PC-9 (cell line): ENCODE measurements around the gene CLSTN1. TPM values are rescaled to one million over a fixed set of nuclear protein-coding genes. Genes with fewer than 3 reads are reported as not detected.

Experiments used
- BruUV-seq: library from RNA; stranded (reverse); fragments of 400-500 nt; replicated peaks from 2 replicates; lab custom pipeline; 2021; lab: Mats Ljungman, UMichigan
- CTCF ChIA-PET: fragments of 300-600 bp; sonication (Branson Sonifier 250); formaldehyde crosslinking; loops from one replicate; lab custom pipeline; 2022; ENCODE audit warnings: antibody characterized with exemption; lab: Charles Lee
- POLR2A ChIA-PET: fragments of 300-600 bp; sonication (Branson Sonifier 250); formaldehyde crosslinking; loops from one replicate; lab custom pipeline; 2022; ENCODE audit warnings: antibody characterized with exemption; ENCODE audit not compliant: unreplicated experiment; lab: Charles Lee
- DNase-seq, 2 experiments: peaks; one replicate each; pipeline versions ENCODE4 v3.0.0 to v3.0.0-alpha.2; 2015 to 2022; ENCODE audit warnings: mixed read lengths in 1 of 2
- H2AFZ ChIP-seq: fragments of 200-600 bp; sonication (generic); 2 replicates; pipeline ENCODE4 v1.8.1; 2017; ENCODE audit warnings: antibody characterized with exemption
- H3F3A ChIP-seq: fragments of 200-600 bp; sonication (generic); 2 replicates; pipeline ENCODE4 v1.8.1; 2017; ENCODE audit warnings: antibody characterized with exemption, mild to moderate bottlenecking, low read depth; ENCODE audit not compliant: insufficient read depth
- H3K27ac ChIP-seq: fragments of 200-600 bp; sonication (generic); 2 replicates; pipeline ENCODE4 v1.6.1; 2016; ENCODE audit warnings: mixed run types
- H3K27me3 ChIP-seq: fragments of 200-600 bp; sonication (generic); 2 replicates; pipeline ENCODE4 v1.6.1; 2016; ENCODE audit warnings: low read depth, mixed run types; ENCODE audit not compliant: insufficient read depth
- H3K36me3 ChIP-seq: fragments of 200-600 bp; sonication (generic); 2 replicates; pipeline ENCODE4 v1.6.1; 2016; ENCODE audit warnings: low read depth, mixed run types
- H3K4me1 ChIP-seq: fragments of 200-600 bp; sonication (generic); replicated peaks from 2 replicates; pipeline ENCODE4 v1.6.1; 2016; ENCODE audit warnings: mixed run types; ENCODE audit not compliant: insufficient read depth
- H3K4me2 ChIP-seq: fragments of 200-600 bp; sonication (generic); 2 replicates; pipeline ENCODE4 v1.6.1; 2017; ENCODE audit warnings: mixed run types
- H3K4me3 ChIP-seq: fragments of 200-600 bp; sonication (generic); 2 replicates; pipeline ENCODE4 v1.6.1; 2016; ENCODE audit warnings: mixed run types
- H3K79me2 ChIP-seq: fragments of 200-600 bp; sonication (generic); 2 replicates; pipeline ENCODE4 v1.6.1; 2017; ENCODE audit warnings: low read depth, mixed run types
- H3K9me2 ChIP-seq: fragments of 200-600 bp; sonication (generic); 2 replicates; pipeline ENCODE4 v1.8.1; 2017; ENCODE audit warnings: mild to moderate bottlenecking; ENCODE audit not compliant: insufficient read depth
- H3K9me3 ChIP-seq: fragments of 200-600 bp; sonication (generic); 2 replicates; pipeline ENCODE4 v1.8.1; 2016; ENCODE audit warnings: low read depth; ENCODE audit not compliant: insufficient read depth
- H4K20me1 ChIP-seq: fragments of 200-600 bp; sonication (generic); 2 replicates; pipeline ENCODE4 v1.8.1; 2017; ENCODE audit not compliant: insufficient read depth
- CTCF ChIP-seq: fragments of 200-600 bp; sonication (generic); conservative IDR thresholded peaks from 2 replicates; pipeline ENCODE4 v1.6.1; 2017; ENCODE audit warnings: mixed run types, antibody characterized with exemption, mild to moderate bottlenecking, moderate library complexity
- EZH2 ChIP-seq: fragments of 200-600 bp; sonication (generic); IDR thresholded peaks from 2 replicates; pipeline ENCODE4 v1.8.0; 2017; ENCODE audit warnings: antibody characterized with exemption, low read depth
- intact Hi-C: fragments of 100-400 bp; cut with micrococcal nuclease; formaldehyde crosslinking; loops from one replicate; pipeline ENCODE4 v1.10.0; 2022; ENCODE audit not compliant: unreplicated experiment
- total RNA-seq: library from RNA; stranded (reverse); gene quantifications from 2 replicates; pipeline ENCODE4 v1.2.3, GENCODE V29; 2021

CLSTN1 gene
- total RNA-seq, 1 experiment from 2014 or later: 140 TPM

DNA sequence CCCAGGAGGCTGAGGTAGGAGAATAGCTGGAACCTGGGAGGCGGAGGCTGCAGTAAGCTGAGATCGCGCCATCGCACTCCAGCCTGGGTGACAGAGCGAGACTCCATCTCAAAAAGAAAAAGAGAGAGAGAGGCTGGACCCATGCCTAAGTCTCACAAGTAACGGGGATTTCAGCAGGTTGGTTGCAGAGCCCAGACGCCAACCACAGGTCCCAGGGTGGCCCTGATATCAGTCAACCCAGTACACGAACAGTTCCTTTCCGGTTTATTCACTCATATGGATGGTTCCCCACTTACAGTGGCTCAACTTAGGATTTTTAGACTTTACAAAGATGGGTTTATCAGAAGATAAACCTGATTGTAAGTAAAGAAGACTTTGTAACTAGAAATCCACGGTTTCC is 40.9 kb downstream of the CLSTN1 start:
- H3K9me2 ChIP-seq: no peaks in the 10 kb centered on the region
- CTCF ChIA-PET: no interaction called here
- H3K4me3 ChIP-seq: no peak overlapping the region
- no peaks in the 10 kb centered on the region for H3K27me3 ChIP-seq
- DNase-seq: no peak
- intact Hi-C loops: no loop called here
- no TSS peak for BruUV-seq
- no peaks in the 10 kb centered on the region for H3K36me3 ChIP-seq
- POLR2A ChIA-PET: no interaction called here
- peaks cover 5% of the 10 kb centered on the region for H4K20me1 ChIP-seq
- no peak overlapping the region for H3K27ac ChIP-seq
- H3K79me2 ChIP-seq: 0 out of 2 replicates have a peak, but pooled peaks cover 18% of the 10 kb centered on the region
- H3K9me3 ChIP-seq: no peaks in the 10 kb centered on the region
- H2AFZ ChIP-seq: no peak overlapping the region
- no peaks in the 10 kb centered on the region for H3F3A ChIP-seq
- H3K4me1 ChIP-seq: no peaks in the 10 kb centered on the region
- TF ChIP-seq CTCF (no peak), EZH2 (no peak)
- no peak overlapping the region for H3K4me2 ChIP-seq

- no TSS peak for BruUV-seq
- no peak for TF ChIP-seq CTCF
- TF ChIP-seq EZH2: no peak
- H3F3A ChIP-seq: no peaks in the 10 kb centered on the region
- H2AFZ ChIP-seq: no peak overlapping the region
- no peak for DNase-seq
- H3K79me2 ChIP-seq: 0 out of 2 replicates have a peak, but pooled peaks cover 18% of the 10 kb centered on the region
- no peaks in the 10 kb centered on the region for H3K4me1 ChIP-seq
- H3K4me3 ChIP-seq: no peak overlapping the region
- no peaks in the 10 kb centered on the region for H3K9me3 ChIP-seq
- H3K27ac ChIP-seq: no peak overlapping the region
- H3K9me2 ChIP-seq: no peaks in the 10 kb centered on the region
- no peak overlapping the region for H3K4me2 ChIP-seq
- H4K20me1 ChIP-seq: peaks cover 5% of the 10 kb centered on the region
- intact Hi-C loops: no loop called here
- ChIA-PET CTCF (no interaction called here), POLR2A (no interaction called here)
- H3K27me3 ChIP-seq: no peaks in the 10 kb centered on the region
- H3K36me3 ChIP-seq: no peaks in the 10 kb centered on the region
Measured at GRCh38 chr1:9782116-9782751, 41.5 kb downstream of the CLSTN1 start.

- Histone ChIP-seq H3K4me2 (no peak overlapping the region), H3K4me3 (no peak overlapping the region), H2AFZ (no peak overlapping the region), H3K27me3 (no peaks in the 10 kb centered on the region), H3K9me3 (no peaks in the 10 kb centered on the region), H3K9me2 (no peaks in the 10 kb centered on the region), H3K36me3 (no peaks in the 10 kb centered on the region), H3K79me2 (0 out of 2 replicates have a peak, but pooled peaks cover 18% of the 10 kb centered on the region), H3K27ac (no peak overlapping the region), H3F3A (no peaks in the 10 kb centered on the region), H4K20me1 (peaks cover 5% of the 10 kb centered on the region), H3K4me1 (no peaks in the 10 kb centered on the region)
- DNase-seq: no peak
- TF ChIP-seq CTCF: no peak
- TF ChIP-seq EZH2: no peak
- POLR2A ChIA-PET: no interaction called here
- intact Hi-C loops: no loop called here
- CTCF ChIA-PET: no interaction called here
- BruUV-seq: no TSS peak
Measured at GRCh38 chr1:9780554-9781110, 43.1 kb downstream of the CLSTN1 start.
